CD4-positive, alpha-beta T cell treated with Interleukin-10 for 1 hour (primary cell): ENCODE measurements around the gene SCAMP3.
"Not testable (repeated sequence)": the region's sequence is repeated elsewhere in the genome, so short reads cannot be mapped to it uniquely, and the experiment has no call there.

ENCODE experiments used
- DNase-seq: peaks from one replicate; pipeline ENCODE4 v3.0.0-alpha.2; 2020

SCAMP3 gene

GRCh38 chr1:155261852-155262673, at the start of gene SCAMP3:
Gene SCAMP3 (minus strand): TSS chr1:155262360. CDS start chr1:155262151, 209 bp downstream.
- peak; percentile 92 for DNase-seq

DNA sequence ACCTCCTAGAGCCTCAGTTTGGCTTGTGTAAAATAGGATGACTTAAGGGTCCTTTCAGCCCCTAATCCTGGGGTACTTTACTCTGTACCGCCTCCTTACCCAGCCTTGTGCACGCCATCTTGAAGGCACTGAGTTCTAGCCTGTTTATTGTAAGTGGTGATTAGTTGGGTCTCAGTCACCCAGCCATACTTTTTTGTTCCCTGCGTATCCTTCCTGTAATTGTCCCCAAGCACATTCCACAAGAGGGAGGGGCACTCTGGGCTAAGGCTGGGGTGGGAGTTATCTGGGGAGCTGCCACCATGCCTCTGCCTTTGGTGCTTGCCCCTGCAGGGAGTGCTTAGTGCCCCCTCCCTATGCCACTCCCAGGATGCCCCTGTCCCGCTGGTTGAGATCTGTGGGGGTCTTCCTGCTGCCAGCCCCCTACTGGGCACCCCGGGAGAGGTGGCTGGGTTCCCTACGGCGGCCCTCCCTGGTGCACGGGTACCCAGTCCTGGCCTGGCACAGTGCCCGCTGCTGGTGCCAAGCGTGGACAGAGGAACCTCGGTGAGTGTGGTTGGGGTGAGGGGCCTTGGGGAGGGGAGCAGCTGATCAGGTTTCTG, 47.4 kb upstream of the SCAMP3 start:
- DNase-seq = no peak

DNA sequence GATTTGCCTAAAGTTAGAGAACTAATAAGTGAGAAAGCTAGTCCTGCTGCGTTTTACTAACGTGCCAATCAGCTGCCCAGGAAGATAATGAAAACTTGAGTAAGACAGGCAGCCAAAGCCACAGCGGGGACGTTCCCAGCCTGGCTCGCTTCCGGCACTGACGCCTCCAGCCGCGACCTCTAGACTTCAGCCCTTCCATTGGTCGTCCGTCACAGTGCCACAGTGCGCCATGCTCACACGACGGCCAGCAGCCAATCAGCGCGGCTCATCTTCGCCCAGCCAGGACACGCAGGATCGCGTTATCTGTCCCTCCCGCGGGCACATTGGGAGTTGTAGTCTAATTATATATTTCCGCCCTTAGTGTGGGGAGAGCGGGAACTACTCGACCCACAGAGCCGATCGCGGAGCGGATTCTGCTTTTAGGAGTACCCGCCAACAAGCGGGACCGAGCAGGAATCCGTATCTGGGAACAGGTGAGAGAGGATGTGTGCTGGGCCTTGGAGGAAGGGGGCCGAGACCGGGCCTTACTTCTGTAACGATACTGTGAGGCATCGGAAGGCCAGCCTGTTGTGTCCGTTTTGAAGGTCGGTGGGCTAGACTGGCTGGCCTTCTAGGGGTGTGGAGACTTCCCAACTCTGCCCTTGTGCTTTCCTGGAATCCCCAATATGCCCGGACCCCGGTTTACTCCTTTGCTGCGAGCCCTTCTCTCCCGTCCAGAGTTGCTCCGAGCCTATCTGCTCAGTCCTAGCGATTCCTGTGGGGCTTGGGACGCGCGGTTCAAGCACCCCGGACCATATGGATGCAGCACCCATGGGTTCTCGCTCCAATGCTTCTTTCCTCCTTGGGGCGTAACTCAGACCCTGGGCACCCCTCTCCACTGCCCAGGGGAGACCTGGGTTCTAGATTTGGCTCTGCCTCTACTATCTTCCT, 46.6 kb upstream of the SCAMP3 start, which contains the start of gene FDPS:
FDPS (plus strand) TSS at position 374 of the 930 bp plus-strand sequence. CDS start 924 bp downstream, outside the sequence.
- peak; percentile 99 for DNase-seq

DNA sequence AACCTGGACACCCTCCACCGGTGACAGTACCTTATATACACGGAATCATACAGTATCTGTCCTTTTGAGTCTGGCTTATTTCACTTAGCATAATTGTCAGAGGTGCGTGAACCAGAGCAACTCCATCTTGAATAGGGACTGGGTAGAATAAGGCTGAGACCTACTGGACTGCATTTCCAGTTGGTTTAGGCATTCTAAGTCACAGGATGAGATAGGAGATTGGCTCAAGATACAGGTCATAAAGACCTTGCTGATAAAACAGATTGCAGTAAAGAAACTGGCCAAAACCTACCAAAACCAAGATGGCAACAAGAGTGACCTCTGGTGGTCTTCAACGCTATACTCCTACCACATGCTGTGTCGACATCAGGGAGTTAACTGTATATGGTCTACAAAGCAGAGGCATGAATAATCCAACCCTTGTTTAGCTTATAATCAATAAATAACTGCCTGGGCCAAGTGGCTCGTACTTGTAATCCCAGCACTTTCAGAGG, 45.1 kb upstream of the SCAMP3 start:
- DNase-seq = peak; percentile 39

- no peak for DNase-seq
Measured at GRCh38 chr1:155305881-155306391, 43.8 kb upstream of the SCAMP3 start.

DNA sequence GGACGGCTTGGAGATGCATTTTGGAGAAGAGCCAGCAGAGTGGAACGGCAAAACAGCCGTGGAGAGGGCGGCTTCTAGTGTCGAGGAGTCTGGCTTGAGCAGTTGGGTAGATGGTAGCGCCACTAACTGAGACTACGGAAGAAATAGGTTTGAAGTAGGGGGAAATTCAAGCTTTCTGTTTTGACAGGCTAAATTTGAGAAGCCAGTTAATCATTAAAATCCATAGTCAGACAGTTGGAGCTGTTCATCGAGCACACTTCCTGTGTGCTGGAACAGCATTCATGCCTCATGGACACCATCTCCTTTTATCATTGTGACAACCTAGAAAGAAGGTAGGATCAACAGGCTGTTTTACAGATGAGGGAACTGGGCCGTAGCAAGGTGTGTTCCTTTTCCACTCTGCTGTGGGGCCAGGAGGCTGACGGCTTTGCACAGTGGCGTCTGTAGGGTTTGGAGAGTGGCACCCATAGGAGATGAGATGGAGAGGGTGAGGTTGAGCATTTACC, 42.5 kb upstream of the SCAMP3 start:
- no peak for DNase-seq

- DNase-seq = no peak
Measured at GRCh38 chr1:155301342-155301841, 39.2 kb upstream of the SCAMP3 start, which contains the start of gene PKLR. Gene PKLR (minus strand): TSS chr1:155301438. CDS start chr1:155301395, 43 bp downstream.

DNA sequence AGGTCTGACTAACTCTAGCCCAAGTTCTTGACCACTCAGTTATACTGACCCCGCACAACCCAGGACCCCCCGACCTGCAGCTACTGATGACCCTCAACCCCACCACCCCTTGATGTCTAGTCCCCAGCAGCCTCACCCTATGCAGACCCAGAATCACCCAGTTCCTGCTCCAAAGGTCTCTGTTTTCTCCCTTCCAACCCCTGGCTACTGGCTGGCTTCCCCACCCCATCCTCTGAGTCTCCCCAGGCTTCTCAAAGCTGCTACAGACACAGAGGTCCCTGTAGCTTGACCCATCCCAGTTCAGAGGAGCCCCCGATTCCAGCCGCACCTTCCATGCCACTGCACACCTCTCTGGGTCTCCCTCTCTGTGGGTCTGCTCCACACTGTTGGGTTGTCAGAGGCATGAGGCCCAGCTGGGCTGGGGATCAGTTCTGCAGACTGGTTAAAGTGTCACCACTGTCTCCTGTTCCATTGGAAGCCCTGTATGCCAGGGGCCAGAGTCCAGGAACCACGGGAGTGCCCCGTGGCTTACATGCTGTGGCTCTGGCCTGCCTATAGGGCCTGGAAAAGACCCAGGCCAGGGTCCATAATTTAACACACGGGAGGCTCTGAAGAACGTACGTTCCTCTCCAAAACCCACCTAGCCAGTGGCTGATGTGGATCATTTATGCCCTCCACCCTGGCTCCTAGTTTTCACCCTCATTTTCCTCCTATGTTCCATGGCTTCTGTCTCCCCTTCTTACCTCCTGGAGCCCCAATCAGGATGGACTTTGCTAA, 38.6 kb upstream of the SCAMP3 start:
- DNase-seq = no peak

GRCh38 chr1:155300024-155300423, 37.9 kb upstream of the SCAMP3 start:
- DNase-seq = no peak

DNA sequence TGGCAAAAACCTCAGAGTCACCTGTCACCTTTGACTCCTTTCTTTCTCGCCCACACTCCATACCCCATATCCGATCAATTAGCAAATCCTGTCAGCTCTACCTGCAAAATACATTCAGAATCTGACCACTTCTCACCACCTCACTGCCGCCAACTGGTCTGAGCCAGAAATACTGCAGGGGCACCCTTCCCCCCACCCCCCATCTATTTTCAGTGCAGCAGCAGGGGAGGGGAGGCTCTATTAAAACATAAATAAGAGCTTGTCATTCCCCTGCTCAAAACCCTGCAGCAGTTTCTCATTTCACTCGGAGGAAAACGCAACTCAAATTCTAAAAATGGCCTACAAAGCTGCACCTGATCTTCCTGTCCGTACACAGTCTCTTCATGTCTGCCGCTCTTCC, 35.2 kb upstream of the SCAMP3 start:
- DNase-seq = no peak

- no peak for DNase-seq
Measured at GRCh38 chr1:155296661-155297060, 34.5 kb upstream of the SCAMP3 start.

GRCh38 chr1:155295942-155296267, 33.7 kb upstream of the SCAMP3 start:
- DNase-seq = no peak

- no peak for DNase-seq
Measured at GRCh38 chr1:155295183-155295941, 33.2 kb upstream of the SCAMP3 start.

- no peak for DNase-seq
Measured at GRCh38 chr1:155294520-155295182, 32.5 kb upstream of the SCAMP3 start.

DNA sequence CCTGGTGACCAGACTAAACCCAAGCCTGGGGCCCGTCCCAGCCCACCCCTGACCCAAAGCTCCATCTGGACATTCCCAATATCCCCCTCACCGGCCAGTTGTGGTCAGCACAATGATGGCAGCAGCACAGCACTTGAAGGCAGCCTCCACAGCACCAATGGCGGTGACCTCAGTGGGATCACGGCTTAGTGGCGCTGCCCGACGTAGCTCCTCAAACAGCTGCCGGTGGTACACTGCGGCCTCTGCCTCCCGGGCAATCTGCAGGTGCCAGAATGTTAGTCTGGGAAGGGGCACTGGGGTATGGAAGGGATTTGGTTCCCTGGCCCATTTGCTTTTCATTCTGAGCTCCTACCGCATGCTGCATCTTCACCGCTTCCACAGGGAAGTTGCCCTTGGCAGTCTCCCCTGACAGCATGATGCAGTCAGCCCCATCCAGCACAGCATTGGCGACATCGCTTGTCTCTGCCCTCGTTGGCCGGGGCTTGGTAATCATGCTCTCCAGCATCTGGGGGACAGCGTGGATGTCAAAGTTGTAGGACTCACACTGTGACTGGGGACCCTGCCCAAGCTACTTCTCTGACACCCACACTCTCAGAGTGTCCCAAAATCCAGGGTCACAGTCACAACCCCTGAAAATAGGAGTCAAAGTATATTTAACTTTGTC, 31.1 kb upstream of the SCAMP3 start:
- no peak for DNase-seq

DNA sequence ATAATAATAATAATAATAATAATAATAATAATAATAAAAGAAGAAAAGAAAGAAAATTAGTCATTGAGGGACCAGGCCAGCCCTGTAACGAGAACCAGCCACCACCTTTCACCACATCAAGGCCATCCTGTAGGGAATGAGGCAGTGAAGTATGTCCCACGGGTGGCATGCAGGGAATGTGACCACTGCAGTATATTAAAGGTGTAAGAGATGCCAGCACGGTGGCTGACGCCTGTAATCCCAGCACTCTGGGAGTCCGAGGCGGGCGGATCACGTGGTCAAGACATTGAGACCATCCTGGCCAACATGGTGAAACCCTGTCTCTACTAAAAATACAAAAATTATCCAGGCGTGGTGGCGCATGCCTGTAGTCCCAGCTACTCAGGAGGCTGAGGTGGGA, 28.8 kb upstream of the SCAMP3 start:
- DNase-seq = not testable (repeated sequence)

DNA sequence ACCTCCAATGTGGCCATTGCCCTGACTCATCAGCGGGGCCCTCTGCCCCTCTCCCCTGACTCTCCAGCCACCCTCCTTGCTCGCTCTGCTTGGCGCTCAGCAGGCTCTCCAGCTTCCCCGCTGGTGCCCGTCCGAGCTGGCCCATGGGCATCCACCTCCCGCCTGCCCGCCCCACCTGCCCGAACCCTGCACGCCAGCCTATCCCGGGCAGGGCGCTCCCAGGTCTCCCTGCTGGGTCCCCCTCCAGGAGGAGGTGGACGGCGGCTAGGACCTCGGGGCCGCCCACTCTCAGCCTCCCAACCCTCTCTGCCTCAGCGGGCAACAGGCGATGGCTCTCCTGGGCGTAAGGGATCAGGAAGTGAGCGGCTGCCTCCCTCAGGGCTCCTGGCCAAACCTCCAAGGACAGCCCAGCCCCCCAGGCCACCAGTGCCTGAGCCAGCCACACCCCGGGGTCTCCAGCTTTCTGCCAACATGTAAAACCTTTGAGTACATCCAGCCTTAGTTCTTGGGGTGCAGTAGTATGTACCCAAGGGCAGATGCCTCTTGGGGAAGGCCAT, 25.9 kb upstream of the SCAMP3 start:
- DNase-seq = no peak

GRCh38 chr1:155286544-155286943, 24.4 kb upstream of the SCAMP3 start:
- no peak for DNase-seq

DNA sequence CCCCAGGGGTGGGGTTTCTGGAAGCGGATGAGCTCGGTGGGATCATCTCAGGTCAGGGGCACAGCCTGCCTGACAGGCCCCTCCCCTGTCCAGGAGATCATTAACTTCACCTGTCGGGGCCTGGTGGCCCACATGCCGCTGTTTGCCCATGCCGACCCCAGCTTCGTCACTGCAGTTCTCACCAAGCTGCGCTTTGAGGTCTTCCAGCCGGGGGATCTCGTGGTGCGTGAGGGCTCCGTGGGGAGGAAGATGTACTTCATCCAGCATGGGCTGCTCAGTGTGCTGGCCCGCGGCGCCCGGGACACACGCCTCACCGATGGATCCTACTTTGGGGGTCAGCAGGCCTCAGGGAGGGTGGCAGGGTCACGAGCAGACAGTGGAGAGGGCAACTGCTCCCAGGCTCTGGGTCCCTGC, 23.5 kb upstream of the SCAMP3 start:
- no peak for DNase-seq
